Measurements from ENCODE around the gene ENTPD1. TPM values are rescaled to one million over a fixed set of nuclear protein-coding genes. Genes with fewer than 3 reads are reported as not detected.

The ENTPD1 gene
- total RNA-seq, 2 donors from 2014 or later: 5.4 to 13.8 TPM

GRCh38 chr10:95832216-95833041, 76.5 kb downstream of the ENTPD1 start:
- peaks cover 16% of the 10 kb centered on the region for H3K4me1 Mint-ChIP-seq
- H3K27me3 Mint-ChIP-seq: no peaks in the 10 kb centered on the region

GRCh38 chr10:95833042-95833610, 77.2 kb downstream of the ENTPD1 start:
- Mint-ChIP-seq H3K4me1 (peaks cover 16% of the 10 kb centered on the region), H3K36me3 (ENCODE audit: low read depth) (peaks cover 3% of the 10 kb centered on the region), H3K27ac (peak overlapping the region; percentile 88), H3K27me3 (no peaks in the 10 kb centered on the region), H3K4me3 (no peak overlapping the region)
- DNase-seq (no peak), ATAC-seq (no peak)
- H3K9me3 ChIP-seq (ENCODE audit: control insufficient read depth, low read length, poor library complexity, severe bottlenecking): no peaks in the 10 kb centered on the region

More at GRCh38 chr10:95832216-95833041, 76.5 kb downstream of the ENTPD1 start:
- Mint-ChIP-seq H3K4me3 (peak overlapping the region; percentile 56), H3K36me3 (ENCODE audit: low read depth) (peaks cover 2% of the 10 kb centered on the region), H3K27ac (peak overlapping the region; percentile 88)
- DNase-seq (peak in 2 of 3 donors; percentile 18 to 46), ATAC-seq (peak; percentile 95)
- H3K9me3 ChIP-seq (ENCODE audit: control insufficient read depth, low read length, poor library complexity, severe bottlenecking): no peaks in the 10 kb centered on the region

GRCh38 chr10:95834406-95834805, 78.4 kb downstream of the ENTPD1 start:
- no peak overlapping the region for H3K4me3 Mint-ChIP-seq
- H3K27me3 Mint-ChIP-seq: peaks cover 2% of the 10 kb centered on the region
- ATAC-seq (no peak), DNase-seq (no peak)
- H3K4me1 Mint-ChIP-seq: peaks cover 19% of the 10 kb centered on the region
- H3K9me3 ChIP-seq (ENCODE audit: control insufficient read depth, low read length, poor library complexity, severe bottlenecking): no peaks in the 10 kb centered on the region
- H3K36me3 Mint-ChIP-seq (ENCODE audit: low read depth): peaks cover 3% of the 10 kb centered on the region
- peak overlapping the region; percentile 88 for H3K27ac Mint-ChIP-seq

- Mint-ChIP-seq H3K27me3 (peaks cover 6% of the 10 kb centered on the region), H3K36me3 (ENCODE audit: low read depth) (peaks cover 2% of the 10 kb centered on the region), H3K4me1 (peaks cover 19% of the 10 kb centered on the region), H3K27ac (peak overlapping the region; percentile 32), H3K4me3 (no peak overlapping the region)
- DNase-seq: no peak
- no peak for ATAC-seq
- no peaks in the 10 kb centered on the region for H3K9me3 ChIP-seq (ENCODE audit: control insufficient read depth, low read length, poor library complexity, severe bottlenecking)
These were observed 79.3 kb downstream of the ENTPD1 start for GRCh38 chr10:95835149-95835860.

- Mint-ChIP-seq H3K4me1 (peaks cover 19% of the 10 kb centered on the region), H3K4me3 (no peak overlapping the region), H3K36me3 (ENCODE audit: low read depth) (peaks cover 2% of the 10 kb centered on the region), H3K27me3 (peaks cover 6% of the 10 kb centered on the region), H3K27ac (peak overlapping the region; percentile 32)
- DNase-seq (no peak), ATAC-seq (no peak)
- H3K9me3 ChIP-seq (ENCODE audit: control insufficient read depth, low read length, poor library complexity, severe bottlenecking): no peaks in the 10 kb centered on the region
These were observed 79.9 kb downstream of the ENTPD1 start for GRCh38 chr10:95835911-95836310.

- no peak for ATAC-seq
These were observed 80.8 kb downstream of the ENTPD1 start for GRCh38 chr10:95836610-95837355.

GRCh38 chr10:95837356-95837776, 81.4 kb downstream of the ENTPD1 start:
- Mint-ChIP-seq H3K27me3 (peaks cover 6% of the 10 kb centered on the region), H3K4me1 (peaks cover 16% of the 10 kb centered on the region), H3K4me3 (no peak overlapping the region), H3K27ac (peak overlapping the region; percentile 30), H3K36me3 (ENCODE audit: low read depth) (peaks cover 2% of the 10 kb centered on the region)
- ATAC-seq: no peak
- DNase-seq: no peak
- H3K9me3 ChIP-seq (ENCODE audit: control insufficient read depth, low read length, poor library complexity, severe bottlenecking): no peaks in the 10 kb centered on the region

More at GRCh38 chr10:95836610-95837355, 80.8 kb downstream of the ENTPD1 start:
- peak overlapping the region; percentile 30 for H3K27ac Mint-ChIP-seq
- H3K36me3 Mint-ChIP-seq (ENCODE audit: low read depth): peaks cover 2% of the 10 kb centered on the region
- no peaks in the 10 kb centered on the region for H3K9me3 ChIP-seq (ENCODE audit: control insufficient read depth, low read length, poor library complexity, severe bottlenecking)
- DNase-seq: no peak
- peaks cover 18% of the 10 kb centered on the region for H3K4me1 Mint-ChIP-seq
- peaks cover 6% of the 10 kb centered on the region for H3K27me3 Mint-ChIP-seq
- H3K4me3 Mint-ChIP-seq: no peak overlapping the region

GRCh38 chr10:95837783-95838182, 81.8 kb downstream of the ENTPD1 start:
- Mint-ChIP-seq H3K36me3 (ENCODE audit: low read depth) (peaks cover 2% of the 10 kb centered on the region), H3K27ac (peak overlapping the region; percentile 30), H3K4me1 (peaks cover 13% of the 10 kb centered on the region), H3K27me3 (peaks cover 8% of the 10 kb centered on the region), H3K4me3 (no peak overlapping the region)
- ATAC-seq (no peak), DNase-seq (no peak)
- no peaks in the 10 kb centered on the region for H3K9me3 ChIP-seq (ENCODE audit: control insufficient read depth, low read length, poor library complexity, severe bottlenecking)

GRCh38 chr10:95840121-95840520, 84.2 kb downstream of the ENTPD1 start:
- peaks cover 2% of the 10 kb centered on the region for H3K36me3 Mint-ChIP-seq (ENCODE audit: low read depth)
- no peak overlapping the region for H3K4me3 Mint-ChIP-seq
- ATAC-seq (no peak), DNase-seq (no peak)
- no peaks in the 10 kb centered on the region for H3K9me3 ChIP-seq (ENCODE audit: control insufficient read depth, low read length, poor library complexity, severe bottlenecking)
- H3K27ac Mint-ChIP-seq: no peak overlapping the region
- peaks cover 20% of the 10 kb centered on the region for H3K27me3 Mint-ChIP-seq
- peaks cover 9% of the 10 kb centered on the region for H3K4me1 Mint-ChIP-seq

GRCh38 chr10:95840681-95841080, 84.7 kb downstream of the ENTPD1 start:
- no peak overlapping the region for H3K27ac Mint-ChIP-seq
- H3K36me3 Mint-ChIP-seq (ENCODE audit: low read depth): peaks cover 2% of the 10 kb centered on the region
- peaks cover 20% of the 10 kb centered on the region for H3K27me3 Mint-ChIP-seq
- no peak overlapping the region for H3K4me3 Mint-ChIP-seq
- ATAC-seq: no peak
- DNase-seq: no peak
- H3K4me1 Mint-ChIP-seq: peaks cover 9% of the 10 kb centered on the region
- no peaks in the 10 kb centered on the region for H3K9me3 ChIP-seq (ENCODE audit: control insufficient read depth, low read length, poor library complexity, severe bottlenecking)

GRCh38 chr10:95841661-95842498, 85.9 kb downstream of the ENTPD1 start:
- peak overlapping the region; percentile 41 for H3K4me3 Mint-ChIP-seq
- H3K9me3 ChIP-seq (ENCODE audit: control insufficient read depth, low read length, poor library complexity, severe bottlenecking): no peaks in the 10 kb centered on the region
- peaks cover 2% of the 10 kb centered on the region for H3K36me3 Mint-ChIP-seq (ENCODE audit: low read depth)
- peak; percentile 77 for ATAC-seq
- H3K27me3 Mint-ChIP-seq: peaks cover 20% of the 10 kb centered on the region
- DNase-seq: peak in 1 of 3 donors; percentile 26
- peaks cover 9% of the 10 kb centered on the region for H3K4me1 Mint-ChIP-seq
- H3K27ac Mint-ChIP-seq: peak overlapping the region; percentile 80

- H3K9me3 ChIP-seq (ENCODE audit: control insufficient read depth, low read length, poor library complexity, severe bottlenecking): no peaks in the 10 kb centered on the region
- peaks cover 6% of the 10 kb centered on the region for H3K4me1 Mint-ChIP-seq
- H3K4me3 Mint-ChIP-seq: no peak overlapping the region
- no peak overlapping the region for H3K27ac Mint-ChIP-seq
- DNase-seq: no peak
- no peaks in the 10 kb centered on the region for H3K36me3 Mint-ChIP-seq (ENCODE audit: low read depth)
- no peak for ATAC-seq
- H3K27me3 Mint-ChIP-seq: peaks cover 14% of the 10 kb centered on the region
These were observed 89.4 kb downstream of the ENTPD1 start for GRCh38 chr10:95845411-95845810.
